Measurements from ENCODE around the gene NLRC3. TPM values are rescaled to one million over a fixed set of nuclear protein-coding genes. Genes with fewer than 3 reads are reported as not detected.
A peak's percentile ranks its signal among the peaks of the same experiment; 100 is the strongest.

NLRC3 gene
- total RNA-seq, 1 experiment from 2014 or later = 0.26 TPM

GRCh38 chr16:3595521-3596021, 18.4 kb upstream of the NLRC3 start:
- H3K9me3 Mint-ChIP-seq = peaks cover 14% of the 10 kb centered on the region
- H3K4me3 Mint-ChIP-seq = no peak overlapping the region
- TF ChIP-seq ZNF396 (CRISPR knock-in tag; IDR thresholded peaks at IDR 0.05; ENCODE audit: borderline replicate concordance) (no peak), PREB (CRISPR knock-in tag; IDR thresholded peaks at IDR 0.05; ENCODE audit: borderline replicate concordance) (no peak), ZNF121 (CRISPR knock-in tag; IDR thresholded peaks at IDR 0.05) (no peak), NR2C2 (CRISPR knock-in tag; IDR thresholded peaks at IDR 0.05) (no peak), ZNF671 (CRISPR knock-in tag; IDR thresholded peaks at IDR 0.05) (no peak), ARID4B (CRISPR knock-in tag; IDR thresholded peaks at IDR 0.05; ENCODE audit: borderline replicate concordance) (no peak), HMGXB4 (CRISPR knock-in tag; IDR thresholded peaks at IDR 0.05) (no peak), USF2 (CRISPR knock-in tag; IDR thresholded peaks at IDR 0.05) (no peak), FOXP1 (CRISPR knock-in tag; IDR thresholded peaks at IDR 0.05; ENCODE audit: borderline replicate concordance) (no peak), GRHL2 (CRISPR knock-in tag; IDR thresholded peaks at IDR 0.05; ENCODE audit: insufficient replicate concordance, severe bottlenecking) (no peak), STAT6 (CRISPR knock-in tag; conservative IDR thresholded peaks at IDR 0.05; ENCODE audit: low read depth) (no peak), ERG (CRISPR knock-in tag; IDR thresholded peaks at IDR 0.05) (no peak), ZNF138 (CRISPR knock-in tag; conservative IDR thresholded peaks at IDR 0.05) (no peak), SP1 (CRISPR knock-in tag; conservative IDR thresholded peaks at IDR 0.05) (no peak), ZNF232 (CRISPR knock-in tag; IDR thresholded peaks at IDR 0.05) (no peak), EMX1 (CRISPR knock-in tag; IDR thresholded peaks at IDR 0.05) (no peak)
- DNase-seq (ENCODE audit: low spot score) = no peak
- no peaks in the 10 kb centered on the region for H3K27me3 Mint-ChIP-seq (ENCODE audit: low read depth)
- H3K4me1 Mint-ChIP-seq = no peaks in the 10 kb centered on the region
- POLR2A ChIA-PET = no interaction called here
- H3K36me3 Mint-ChIP-seq = peaks cover 52% of the 10 kb centered on the region
- no peak for ATAC-seq
- CTCF ChIA-PET = interaction anchor here (0.6 kb wide), 1 partner anchor 559 kb away, joined by 4 read pairs; the partner anchor contains the start of gene BICDL2
- 0 out of 2 replicates have a peak overlapping the region, but pooled peaks have one; percentile 70 for H3K27ac Mint-ChIP-seq
